Renal cortex interstitium (tissue), 15 donors: ENCODE data around the gene ADPRHL1. TPM values are rescaled to one million over a fixed set of nuclear protein-coding genes. Genes with fewer than 3 reads are reported as not detected.
A peak's percentile ranks its signal among the peaks of the same experiment; 100 is the strongest.

Experiments
- DNase-seq, 11 donors: peaks; one replicate each; pipeline ENCODE4 v3.0.0-alpha.2; 2013; ENCODE audit warnings: low read depth in 9 of 11, low spot score in 4 of 11; ENCODE audit errors: extremely low read depth in 1 of 11
- long read RNA-seq, 16 experiments: transcript quantifications; one replicate each; lab custom pipeline, GENCODE V29; 2026
- polyA plus RNA-seq, 3 donors: library from polyadenylated mRNA; unstranded; fragments of 120-200 nt; gene quantifications; one replicate each; pipeline ENCODE4 v1.2.1, GENCODE V29; 2013; ENCODE audit not compliant: insufficient read length in 3 of 3

The ADPRHL1 gene
- 1 to 10 TPM; 4.1 to 5.2 (median 4.4) TPM for polyA plus RNA-seq
- long read RNA-seq, donor 1 = 0 reads
- long read RNA-seq, donor 2 = 0 reads
- long read RNA-seq, donor 3 = 0 reads
- long read RNA-seq, donor 4 = 0 reads
- long read RNA-seq, donor 5 = 0 reads
- long read RNA-seq, donor 6, partial matches to known transcripts = 0 of 1 reads
- long read RNA-seq, donor 6, other reads (novel, unspliced or antisense) = 0 of 1 reads
- long read RNA-seq, donor 7 = 0 reads
- long read RNA-seq, donor 8 = 0 reads
- long read RNA-seq, donor 9 = 0 reads
- long read RNA-seq, donor 10 = 0 reads
- long read RNA-seq, donor 11 = 0 reads
- long read RNA-seq, donor 12 = 0 reads
- long read RNA-seq, donor 13 = 0 reads
- long read RNA-seq, donor 14 = 0 reads
- long read RNA-seq, donor 15 = 0 reads
- long read RNA-seq, donor 16, partial matches to known transcripts = 0 of 2 reads
- long read RNA-seq, donor 16, other reads (novel, unspliced or antisense) = 0 of 2 reads

- peak in 7 of 11 donors; percentile 45 to 76 (median 54) for DNase-seq
Measured at GRCh38 chr13:113452942-113453901, at the start of gene ADPRHL1. ADPRHL1 (minus strand) TSS chr13:113453488; CDS start chr13:113453437, 51 bp downstream.

GRCh38 chr13:113502686-113503085 lies 49.4 kb upstream of the ADPRHL1 start:
- no peak for DNase-seq

DNA sequence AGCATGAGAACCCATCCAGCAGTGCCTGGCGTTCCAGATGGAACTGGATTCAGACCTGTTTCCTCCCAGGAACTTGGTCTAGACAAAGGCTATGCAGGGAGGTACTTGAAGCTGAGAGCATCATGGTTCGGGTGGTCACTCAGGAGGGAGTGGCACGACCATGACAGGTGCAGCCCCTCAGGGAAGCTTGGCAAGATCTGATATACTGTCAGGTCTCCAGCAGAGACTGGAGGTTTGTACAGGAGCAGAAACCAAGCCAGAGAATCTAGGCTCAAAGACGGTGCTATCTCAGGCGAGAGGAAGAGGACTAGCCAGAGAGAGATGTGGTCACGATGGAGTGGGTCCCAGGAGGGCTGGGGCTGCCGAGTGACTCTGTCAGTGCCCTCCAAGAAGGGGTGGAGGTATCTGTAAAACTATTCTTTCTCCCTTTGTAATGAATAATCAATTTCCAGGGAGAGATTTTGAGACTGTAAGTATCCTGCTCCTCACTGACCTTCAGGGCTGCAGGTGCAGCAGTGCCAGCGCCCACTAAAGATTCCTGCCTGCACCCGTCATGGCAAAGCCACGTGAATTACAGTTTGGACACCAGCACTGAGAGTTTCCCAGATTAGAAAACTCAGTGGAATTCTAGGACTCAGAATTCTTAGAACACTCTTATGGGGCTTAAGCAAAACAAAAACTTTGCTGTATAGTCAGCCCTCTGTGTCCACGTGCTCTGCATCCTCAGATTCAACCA lies 47.4 kb upstream of the ADPRHL1 start:
- no peak for DNase-seq

GRCh38 chr13:113499936-113500335 lies 46.6 kb upstream of the ADPRHL1 start:
- no peak for DNase-seq

GRCh38 chr13:113498905-113499304 lies 45.6 kb upstream of the ADPRHL1 start:
- no peak for DNase-seq

GRCh38 chr13:113497217-113497616 lies 43.9 kb upstream of the ADPRHL1 start:
- DNase-seq = no peak

GRCh38 chr13:113495494-113496210 lies 42.4 kb upstream of the ADPRHL1 start:
- no peak for DNase-seq

- no peak for DNase-seq
Measured at GRCh38 chr13:113493315-113493951, 40.1 kb upstream of the ADPRHL1 start.

DNA sequence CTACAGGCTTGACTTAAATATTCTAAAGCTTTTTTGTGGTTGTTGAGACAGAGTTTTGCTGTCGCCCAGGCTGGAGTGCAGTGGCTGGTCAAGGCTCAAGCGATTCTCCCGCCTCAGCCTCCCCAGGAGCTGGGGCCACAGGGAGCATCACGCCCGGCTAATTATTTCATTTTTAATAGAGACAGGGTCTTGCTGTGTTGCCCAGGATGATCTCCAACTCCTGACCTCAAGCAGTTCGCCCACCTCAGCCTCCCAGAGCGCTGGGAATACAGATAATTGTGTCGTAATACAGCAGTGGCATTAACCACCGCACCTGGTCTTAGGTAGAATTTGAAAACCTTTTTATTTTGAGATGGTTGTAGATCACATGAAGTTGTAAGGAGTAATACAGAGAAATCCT lies 38.7 kb upstream of the ADPRHL1 start:
- DNase-seq = no peak

GRCh38 chr13:113491418-113491883 lies 38.2 kb upstream of the ADPRHL1 start:
- no peak for DNase-seq

DNA sequence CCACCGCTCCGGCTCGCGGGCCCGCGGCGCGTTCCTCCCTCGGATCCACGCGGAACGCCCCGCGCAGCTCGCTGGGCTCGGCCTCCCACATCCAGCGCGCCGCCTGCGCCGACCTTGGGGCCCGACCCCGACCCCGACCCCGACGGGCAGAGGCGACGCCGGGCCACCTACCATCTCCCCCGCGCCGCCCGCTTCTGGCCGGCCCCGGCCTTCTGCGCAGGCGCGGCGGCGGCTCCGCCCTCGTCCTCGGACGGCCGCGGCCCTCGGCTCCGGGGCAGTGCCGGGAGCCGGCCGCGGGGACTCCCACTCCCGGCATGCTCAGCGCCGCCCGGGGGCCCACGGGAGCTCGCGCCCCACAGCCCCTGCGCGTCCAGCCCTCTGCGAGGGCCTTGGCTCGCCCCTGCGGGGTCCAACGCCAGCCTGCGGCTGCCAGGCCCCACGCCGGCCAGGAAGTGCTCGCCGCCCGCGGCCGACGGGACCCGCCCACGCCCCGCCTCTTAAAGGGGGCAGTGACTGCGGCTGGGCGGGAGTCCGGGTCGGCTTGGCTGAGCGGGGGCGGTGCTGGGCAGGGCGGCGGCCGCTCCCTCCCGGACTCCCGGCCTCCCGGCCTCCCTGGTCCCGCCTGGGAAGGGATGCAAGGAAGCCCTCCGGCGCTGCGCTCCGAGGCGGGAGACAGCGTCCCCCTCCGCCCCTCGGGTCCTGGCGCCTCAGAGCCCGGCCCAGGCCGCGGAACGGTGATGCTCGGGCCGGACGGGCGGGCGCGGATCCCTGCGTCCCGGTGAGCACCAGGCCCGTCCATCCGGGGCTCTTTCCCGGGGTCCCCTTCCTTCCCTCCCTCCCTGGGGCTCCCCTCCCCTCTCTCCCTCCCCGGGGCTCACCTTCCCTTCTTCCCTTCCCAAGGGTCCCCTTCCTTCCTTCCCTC lies 37.5 kb upstream of the ADPRHL1 start, which contains the start of gene DCUN1D2:
DCUN1D2 (minus strand) TSS at position 216 of the 922 bp plus-strand sequence; CDS start at position 174, 42 bp downstream.
- peak in 9 of 11 donors; percentile 76 to 90 (median 87) for DNase-seq

DNA sequence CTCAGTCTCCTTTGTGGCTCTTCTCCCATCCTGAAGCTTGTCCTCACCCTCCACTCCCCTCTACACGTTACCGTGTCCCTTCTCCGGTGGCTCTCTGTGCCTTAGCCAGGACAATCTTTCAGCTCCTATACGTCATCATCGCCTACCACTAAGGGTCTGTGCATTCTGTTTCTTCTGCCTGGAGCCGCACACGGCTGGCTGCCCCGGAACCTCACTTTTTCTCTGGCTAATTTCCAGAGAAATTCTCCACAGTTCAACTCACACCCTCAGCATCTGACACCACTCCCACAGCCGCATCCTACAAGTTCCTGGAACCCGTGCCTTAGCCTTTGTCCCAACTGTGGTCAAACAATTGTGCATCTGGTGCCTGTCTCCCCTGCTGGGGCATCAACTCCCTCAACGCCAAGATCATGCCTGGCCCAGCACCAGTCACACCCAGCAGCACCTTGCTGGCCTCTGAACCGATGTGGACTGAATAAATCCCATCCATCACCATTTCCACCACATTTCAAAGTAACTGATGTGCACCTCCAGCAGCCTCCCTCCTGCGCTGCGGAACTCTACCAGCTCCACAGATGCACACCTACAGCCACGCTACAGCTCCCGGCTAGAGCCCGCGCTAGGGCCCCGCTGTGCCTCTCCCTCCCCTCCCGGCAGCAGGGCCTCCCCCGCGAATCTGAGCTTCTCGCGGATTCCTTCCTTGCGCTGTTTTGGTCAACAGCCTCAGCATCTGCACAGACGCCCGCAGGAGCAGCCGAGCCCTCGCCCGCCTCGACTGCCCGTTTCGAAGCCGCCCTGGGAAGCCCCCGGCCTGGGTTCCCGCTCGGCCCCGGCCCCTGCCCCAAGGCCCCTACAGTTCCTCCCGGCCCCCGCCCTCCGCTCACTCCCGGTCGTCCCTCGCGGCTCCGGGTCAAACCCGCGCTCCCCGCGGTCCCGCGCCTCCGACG lies 36.5 kb upstream of the ADPRHL1 start:
- DNase-seq = no peak

GRCh38 chr13:113489171-113489548 lies 35.9 kb upstream of the ADPRHL1 start:
- no peak for DNase-seq

DNA sequence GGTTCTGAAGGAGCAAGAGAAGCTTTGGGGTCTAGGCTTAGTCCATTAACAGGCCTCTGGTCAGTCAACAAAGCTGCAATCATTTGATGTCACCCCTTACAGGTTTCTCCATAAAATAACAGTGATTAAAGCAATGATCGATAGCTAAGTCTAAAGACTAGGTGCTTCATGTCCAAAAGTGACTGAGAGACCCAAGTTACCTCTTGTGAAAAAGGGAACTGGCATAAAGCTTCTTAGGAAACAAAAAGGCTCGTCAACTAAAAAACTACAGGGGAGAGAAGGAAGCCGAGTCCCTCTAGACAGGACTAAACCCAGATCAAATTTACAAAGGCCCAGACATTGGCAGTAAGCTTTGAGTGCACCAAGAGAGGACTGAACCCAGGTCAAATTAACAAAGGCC lies 35.0 kb upstream of the ADPRHL1 start:
- DNase-seq = no peak

DNA sequence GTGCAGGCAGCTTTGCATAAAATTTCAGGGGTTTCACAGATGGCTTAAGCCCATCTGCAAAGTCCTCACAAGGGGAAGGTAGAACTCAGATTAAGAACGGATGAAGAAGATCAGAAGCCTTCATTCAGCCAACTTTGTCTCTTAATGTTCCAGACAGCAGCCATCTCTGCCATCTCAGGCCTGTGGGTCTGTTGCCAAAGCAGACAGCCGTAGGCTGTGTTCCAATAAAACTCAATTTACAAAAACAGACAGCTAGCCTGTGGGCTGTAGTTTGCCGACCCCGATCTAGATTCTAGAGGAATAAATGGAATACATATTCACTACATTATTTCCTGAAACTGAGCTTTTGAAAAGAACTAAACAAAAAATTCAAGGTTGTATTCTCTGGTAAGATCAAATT lies 33.4 kb upstream of the ADPRHL1 start:
- DNase-seq = no peak

DNA sequence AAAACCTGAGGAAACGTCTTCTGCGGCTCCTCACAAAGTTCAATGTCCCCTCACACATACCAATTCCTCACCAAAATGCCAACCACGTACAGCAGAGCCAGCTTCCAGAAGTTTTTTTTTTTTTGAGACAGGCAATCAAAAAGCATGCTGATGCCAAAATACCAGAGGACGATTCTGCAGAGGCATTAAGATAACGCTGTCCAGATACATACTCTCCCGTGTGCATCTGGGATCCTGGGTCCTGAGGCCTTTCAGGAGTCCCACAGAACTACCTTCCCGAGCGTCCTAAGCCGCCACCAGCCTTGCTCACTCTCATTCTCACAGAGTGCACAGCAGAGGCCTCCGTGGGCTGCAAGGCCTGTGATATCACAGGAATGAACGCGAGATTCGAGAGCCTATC lies 32.3 kb upstream of the ADPRHL1 start:
- no peak for DNase-seq
